HuH-7.5 (cell line): ENCODE results near the gene SKA1.
A peak's percentile ranks its signal among the peaks of the same experiment; 100 is the strongest.
"Not testable (repeated sequence)": the region's sequence is repeated elsewhere in the genome, so short reads cannot be mapped to it uniquely, and the experiment has no call there.

Source experiments
- DNase-seq: peaks from one replicate; pipeline ENCODE4 v3.0.0; 2011; ENCODE audit warnings: low spot score

The SKA1 gene

GRCh38 chr18:50395093-50395492 lies 20.2 kb downstream of the SKA1 start:
- no peak for DNase-seq

GRCh38 chr18:50396005-50396660 lies 21.3 kb downstream of the SKA1 start:
- DNase-seq, result no peak

GRCh38 chr18:50397023-50397422 lies 22.2 kb downstream of the SKA1 start:
- no peak for DNase-seq

GRCh38 chr18:50398099-50398498 lies 23.3 kb downstream of the SKA1 start:
- no peak for DNase-seq

GRCh38 chr18:50398947-50399346 lies 24.1 kb downstream of the SKA1 start:
- no peak for DNase-seq

- no peak for DNase-seq
Observed at GRCh38 chr18:50399582-50399981, 24.7 kb downstream of the SKA1 start.

GRCh38 chr18:50400438-50400837 lies 25.6 kb downstream of the SKA1 start:
- DNase-seq, result not testable (repeated sequence)

GRCh38 chr18:50401295-50401694 lies 26.4 kb downstream of the SKA1 start:
- DNase-seq, result no peak

- peak; percentile 43 for DNase-seq
Observed at GRCh38 chr18:50401888-50402287, 27.0 kb downstream of the SKA1 start.

GRCh38 chr18:50404752-50405581 lies 30.1 kb downstream of the SKA1 start:
- DNase-seq, result not testable (repeated sequence)

GRCh38 chr18:50405582-50406271 lies 30.9 kb downstream of the SKA1 start:
- no peak for DNase-seq

GRCh38 chr18:50409236-50409635 lies 34.4 kb downstream of the SKA1 start:
- no peak for DNase-seq

- DNase-seq, result no peak
Observed at GRCh38 chr18:50410008-50410407, 35.2 kb downstream of the SKA1 start.

- DNase-seq, result peak; percentile 27
Observed at GRCh38 chr18:50410894-50411293, 36.0 kb downstream of the SKA1 start.

GRCh38 chr18:50416832-50417231 lies 42.0 kb downstream of the SKA1 start:
- DNase-seq, result not testable (repeated sequence)

- not testable (repeated sequence) for DNase-seq
Observed at GRCh38 chr18:50417705-50418104, 42.9 kb downstream of the SKA1 start.

GRCh38 chr18:50418650-50419049 lies 43.8 kb downstream of the SKA1 start:
- DNase-seq, result no peak

- no peak for DNase-seq
Observed at GRCh38 chr18:50422286-50422898, 47.5 kb downstream of the SKA1 start.

GRCh38 chr18:50424877-50425690 lies 50.2 kb downstream of the SKA1 start:
- DNase-seq, result peak; percentile 17

GRCh38 chr18:50427896-50428295 lies 53.0 kb downstream of the SKA1 start:
- DNase-seq, result no peak

- DNase-seq, result no peak
Observed at GRCh38 chr18:50428531-50429206, 53.8 kb downstream of the SKA1 start.
